ENCODE measurements around the gene THBS3. TPM values are rescaled to one million over a fixed set of nuclear protein-coding genes. Genes with fewer than 3 reads are reported as not detected.

Gene THBS3
- total RNA-seq, 1 donor from 2014 or later: 5.7 TPM

DNA sequence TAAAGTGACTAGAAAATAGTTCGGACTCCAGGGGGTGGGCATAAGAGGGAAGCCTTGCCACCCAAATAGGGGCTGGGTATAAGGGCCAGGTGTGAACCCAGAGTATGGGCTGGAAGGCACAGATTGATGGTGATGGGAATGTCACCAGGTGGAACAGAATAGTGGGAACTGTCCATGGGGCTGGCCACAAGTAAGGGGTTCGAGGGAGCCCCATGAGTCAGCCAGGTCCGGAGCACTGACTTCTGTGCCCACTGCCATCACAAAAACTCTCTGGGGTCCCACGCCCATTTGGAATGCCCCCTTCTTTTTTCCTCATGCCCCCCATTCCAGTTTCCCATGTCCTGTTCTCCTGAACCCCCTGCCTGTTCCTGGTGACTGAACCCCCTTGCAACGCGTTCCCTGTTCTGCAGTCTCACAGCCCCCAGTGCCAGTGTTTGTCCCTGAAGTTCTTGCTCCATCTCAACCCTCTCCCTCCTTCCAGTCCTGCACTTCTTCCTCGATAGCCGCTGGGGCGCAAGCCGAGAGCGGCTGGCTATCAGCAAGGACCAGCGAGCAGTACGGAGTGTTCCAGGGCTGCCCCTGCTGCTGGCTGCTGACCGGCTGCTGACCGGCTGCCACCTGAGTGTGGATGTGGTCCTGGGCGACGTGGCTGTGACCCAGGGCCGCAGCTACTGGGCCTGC lies 26.2 kb downstream of the THBS3 start:
- no peak for ATAC-seq
- no peak for DNase-seq (ENCODE audit: missing footprints)
- intact Hi-C loops (cut with DNase I): no loop called here

DNA sequence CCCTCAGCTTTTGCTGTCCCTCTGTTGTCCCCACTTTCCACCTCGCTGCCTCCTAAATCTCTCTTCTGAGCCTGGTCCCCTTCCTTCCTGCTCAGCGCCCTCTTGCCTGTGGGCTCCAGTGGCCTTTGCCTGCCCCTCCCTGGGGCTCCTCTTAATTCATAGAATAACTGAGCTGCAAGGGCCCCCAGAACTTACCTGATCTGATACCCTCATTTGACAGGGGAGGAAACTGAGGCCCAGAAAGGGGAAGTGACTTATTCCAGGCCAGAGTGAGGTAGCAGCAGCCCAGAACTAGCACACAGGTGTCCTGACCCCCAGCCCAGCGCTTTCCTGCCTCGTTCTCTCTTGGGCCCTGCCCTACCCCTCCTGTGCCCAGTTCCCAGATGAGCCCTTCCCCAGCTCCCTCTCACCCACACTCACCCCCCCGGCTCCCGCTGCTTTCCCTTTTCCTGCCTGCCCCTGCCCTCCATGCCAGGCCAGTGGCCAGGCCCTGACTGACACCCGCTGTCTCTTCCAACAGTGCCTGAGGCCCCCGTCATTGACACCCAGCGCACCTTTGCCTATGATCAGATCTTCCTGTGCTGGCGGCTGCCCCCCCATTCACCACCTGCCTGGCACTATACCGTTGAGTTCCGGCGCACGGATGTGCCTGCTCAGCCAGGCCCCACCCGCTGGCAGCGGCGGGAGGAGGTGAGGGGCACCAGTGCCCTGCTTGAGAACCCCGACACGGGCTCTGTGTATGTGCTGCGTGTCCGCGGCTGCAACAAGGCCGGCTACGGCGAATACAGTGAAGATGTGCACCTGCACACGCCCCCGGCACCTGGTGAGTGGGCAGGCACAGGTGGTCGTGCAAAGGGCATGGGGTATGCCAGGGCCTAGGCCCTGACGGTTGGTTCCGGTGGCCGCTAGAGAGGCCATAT lies 28.3 kb downstream of the THBS3 start:
- intact Hi-C loops (cut with DNase I): no loop called here
- no peak for ATAC-seq
- DNase-seq (ENCODE audit: missing footprints): no peak

DNA sequence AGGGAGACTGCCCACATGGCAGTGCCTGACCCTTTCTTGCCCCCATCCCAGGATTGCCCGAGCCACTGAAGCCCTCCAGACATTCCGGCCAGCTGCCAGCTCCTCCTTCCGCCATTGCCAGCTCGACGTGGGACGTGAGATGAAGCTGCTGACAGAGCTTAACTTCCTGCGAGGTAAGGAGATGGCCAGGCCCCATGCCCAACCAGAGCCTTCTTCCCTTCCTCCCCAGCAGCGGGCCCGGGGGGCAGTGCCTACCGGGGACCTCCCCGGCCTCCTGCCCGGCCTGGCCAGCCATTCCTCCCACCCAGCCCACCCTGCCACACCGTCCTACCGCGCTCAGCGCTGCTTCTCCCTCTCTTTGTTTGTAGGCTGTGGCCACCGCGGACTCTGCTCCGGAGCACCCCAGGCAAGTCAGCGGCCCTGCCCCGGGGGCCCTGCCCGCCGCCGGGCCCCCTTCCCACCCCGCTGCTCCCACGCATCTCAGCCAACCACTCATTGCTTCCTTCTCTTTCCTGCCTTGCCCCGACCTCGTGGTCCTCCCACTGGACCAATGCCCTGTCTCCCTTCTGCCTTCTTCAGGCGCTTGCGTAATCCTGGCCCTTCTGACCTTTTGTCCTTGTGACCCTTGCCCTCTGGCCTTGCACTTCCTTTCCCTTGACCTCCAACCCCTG lies 29.1 kb downstream of the THBS3 start:
- ATAC-seq (no peak), DNase-seq (ENCODE audit: missing footprints) (no peak)
- intact Hi-C loops (cut with DNase I): no loop called here

DNA sequence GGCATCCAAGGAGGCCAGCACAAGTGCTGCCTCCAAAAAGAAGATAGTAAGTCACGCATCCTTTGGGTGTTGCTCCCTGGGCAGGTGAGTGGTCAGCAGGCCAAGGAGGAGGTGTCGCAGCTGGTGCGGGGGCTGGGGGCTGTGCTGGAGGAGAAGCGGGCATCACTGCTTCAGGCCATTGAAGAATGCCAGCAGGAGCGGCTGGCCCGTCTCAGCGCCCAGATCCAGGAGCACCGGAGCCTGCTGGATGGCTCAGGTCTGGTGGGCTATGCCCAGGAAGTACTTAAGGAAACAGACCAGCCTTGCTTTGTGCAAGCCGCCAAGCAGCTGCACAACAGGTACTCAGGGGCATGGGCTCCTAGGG lies 29.8 kb downstream of the THBS3 start:
- no peak for ATAC-seq
- no peak for DNase-seq (ENCODE audit: missing footprints)
- intact Hi-C loops (cut with DNase I): loop anchor here (2.0 kb wide), 1 partner anchor 49 kb away; no protein-coding TSS in a partner anchor

DNA sequence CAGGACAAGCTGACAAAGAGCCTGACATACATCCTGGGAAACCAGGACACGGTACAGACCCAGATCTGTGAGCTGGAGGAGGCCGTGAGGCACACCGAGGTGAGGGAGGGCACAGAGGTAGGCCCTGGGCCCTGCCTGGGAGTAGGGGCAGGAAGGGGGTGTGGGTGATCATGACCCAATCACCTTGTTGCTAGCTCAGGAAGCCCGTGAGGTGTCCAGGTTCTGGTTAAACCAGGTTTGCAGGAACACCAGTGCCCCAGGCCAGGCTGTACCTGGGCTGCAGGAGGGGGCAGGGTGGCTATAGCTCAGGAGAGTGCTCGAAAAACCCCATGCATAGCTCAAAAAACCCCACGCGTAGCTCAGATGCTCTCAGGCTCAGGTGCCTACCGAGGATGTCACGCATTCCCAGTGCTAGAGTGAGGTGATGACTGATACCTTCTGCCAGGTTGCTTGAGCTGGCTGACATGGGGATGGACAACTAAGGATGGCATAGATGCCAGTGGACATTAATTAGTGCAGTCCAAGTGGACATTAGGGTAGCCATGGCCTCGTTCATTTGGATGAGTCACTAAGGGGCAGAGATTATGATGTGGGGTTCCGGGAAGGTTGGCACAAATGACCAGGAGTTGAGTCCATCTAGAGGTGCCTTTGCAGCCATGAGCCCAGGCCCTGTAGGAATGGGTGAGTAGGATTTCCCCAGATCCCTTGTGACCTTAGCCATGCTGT lies 30.3 kb downstream of the THBS3 start:
- DNase-seq (ENCODE audit: missing footprints) (no peak), ATAC-seq (no peak)
- intact Hi-C loops (cut with DNase I): loop anchor here (2.0 kb wide), 1 partner anchor 49 kb away; no protein-coding TSS in a partner anchor

DNA sequence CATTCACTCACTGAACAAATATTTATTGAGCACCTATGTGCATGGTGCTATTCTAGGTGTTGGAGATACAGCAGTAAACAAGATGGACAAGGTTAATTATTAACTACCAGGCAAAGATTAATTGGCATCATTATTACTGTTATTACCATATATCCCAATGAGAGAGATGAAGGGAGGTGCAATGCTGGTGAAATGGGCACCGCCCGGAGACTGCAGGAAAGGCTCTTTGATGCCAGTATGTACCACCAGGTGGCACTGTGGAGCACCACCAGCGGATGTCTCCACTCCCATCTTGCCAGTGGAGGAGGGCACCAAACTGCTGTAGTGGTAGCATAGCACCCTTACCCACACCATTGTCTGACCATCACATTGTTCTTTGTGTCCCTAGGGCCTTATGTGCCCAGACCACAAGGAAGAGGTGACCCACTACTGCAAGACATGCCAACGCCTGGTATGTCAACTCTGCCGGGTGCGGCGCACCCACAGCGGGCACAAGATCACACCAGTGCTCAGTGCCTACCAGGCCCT lies 31.1 kb downstream of the THBS3 start:
- peak; percentile 91 for DNase-seq (ENCODE audit: missing footprints)
- peak; percentile 57 for ATAC-seq
- intact Hi-C loops (cut with DNase I): loop anchor here (2.0 kb wide), 1 partner anchor 50 kb away; no protein-coding TSS in a partner anchor

DNA sequence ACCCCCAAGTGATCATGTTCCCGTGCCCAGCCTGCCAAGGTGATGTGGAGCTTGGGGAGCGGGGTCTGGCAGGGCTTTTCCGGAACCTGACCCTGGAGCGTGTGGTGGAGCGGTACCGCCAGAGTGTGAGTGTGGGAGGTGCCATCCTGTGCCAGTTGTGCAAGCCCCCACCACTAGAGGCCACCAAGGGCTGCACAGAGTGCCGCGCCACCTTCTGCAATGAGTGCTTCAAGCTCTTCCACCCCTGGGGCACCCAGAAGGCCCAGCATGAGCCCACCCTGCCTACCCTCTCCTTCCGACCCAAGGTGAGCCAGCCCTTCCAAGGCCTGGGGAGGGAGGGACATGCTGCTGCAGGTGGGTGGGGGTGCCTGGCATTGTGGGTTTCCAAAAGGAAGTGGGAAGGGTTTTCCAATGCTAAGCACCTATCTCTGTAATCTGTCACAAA lies 31.7 kb downstream of the THBS3 start:
- intact Hi-C loops (cut with DNase I): loop anchor here (2.0 kb wide), 1 partner anchor 51 kb away; no protein-coding TSS in a partner anchor
- no peak for ATAC-seq

DNA sequence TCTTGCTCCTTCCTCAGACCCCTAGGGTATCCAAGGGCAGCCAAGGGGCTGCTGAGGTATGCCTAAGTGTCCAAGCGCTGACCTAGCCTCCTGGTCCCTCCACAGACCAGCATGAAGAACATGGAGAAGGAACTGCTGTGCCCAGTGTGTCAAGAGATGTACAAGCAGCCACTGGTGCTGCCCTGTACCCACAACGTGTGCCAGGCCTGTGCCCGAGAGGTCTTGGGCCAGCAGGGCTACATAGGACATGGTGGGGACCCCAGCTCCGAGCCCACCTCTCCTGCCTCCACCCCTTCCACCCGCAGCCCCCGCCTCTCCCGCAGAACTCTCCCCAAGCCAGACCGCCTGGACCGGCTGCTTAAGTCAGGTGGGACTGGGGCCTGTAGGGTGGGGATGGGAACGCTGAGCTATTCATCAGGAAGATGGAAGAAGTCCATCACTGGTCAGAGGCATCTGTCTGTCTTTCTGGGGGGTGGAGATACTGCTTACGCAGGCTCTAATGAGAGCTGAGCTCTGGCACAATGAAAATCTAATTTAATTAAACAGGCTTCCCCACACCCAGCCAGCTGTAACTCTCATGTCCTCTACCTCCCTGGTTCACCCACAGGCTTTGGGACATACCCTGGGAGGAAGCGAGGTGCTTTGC lies 32.3 kb downstream of the THBS3 start:
- ATAC-seq: no peak
- intact Hi-C loops (cut with DNase I): no loop called here
- no peak for DNase-seq (ENCODE audit: missing footprints)

More for the DNA sequence above, 31.7 kb downstream of the THBS3 start:
- DNase-seq (ENCODE audit: missing footprints): no peak

DNA sequence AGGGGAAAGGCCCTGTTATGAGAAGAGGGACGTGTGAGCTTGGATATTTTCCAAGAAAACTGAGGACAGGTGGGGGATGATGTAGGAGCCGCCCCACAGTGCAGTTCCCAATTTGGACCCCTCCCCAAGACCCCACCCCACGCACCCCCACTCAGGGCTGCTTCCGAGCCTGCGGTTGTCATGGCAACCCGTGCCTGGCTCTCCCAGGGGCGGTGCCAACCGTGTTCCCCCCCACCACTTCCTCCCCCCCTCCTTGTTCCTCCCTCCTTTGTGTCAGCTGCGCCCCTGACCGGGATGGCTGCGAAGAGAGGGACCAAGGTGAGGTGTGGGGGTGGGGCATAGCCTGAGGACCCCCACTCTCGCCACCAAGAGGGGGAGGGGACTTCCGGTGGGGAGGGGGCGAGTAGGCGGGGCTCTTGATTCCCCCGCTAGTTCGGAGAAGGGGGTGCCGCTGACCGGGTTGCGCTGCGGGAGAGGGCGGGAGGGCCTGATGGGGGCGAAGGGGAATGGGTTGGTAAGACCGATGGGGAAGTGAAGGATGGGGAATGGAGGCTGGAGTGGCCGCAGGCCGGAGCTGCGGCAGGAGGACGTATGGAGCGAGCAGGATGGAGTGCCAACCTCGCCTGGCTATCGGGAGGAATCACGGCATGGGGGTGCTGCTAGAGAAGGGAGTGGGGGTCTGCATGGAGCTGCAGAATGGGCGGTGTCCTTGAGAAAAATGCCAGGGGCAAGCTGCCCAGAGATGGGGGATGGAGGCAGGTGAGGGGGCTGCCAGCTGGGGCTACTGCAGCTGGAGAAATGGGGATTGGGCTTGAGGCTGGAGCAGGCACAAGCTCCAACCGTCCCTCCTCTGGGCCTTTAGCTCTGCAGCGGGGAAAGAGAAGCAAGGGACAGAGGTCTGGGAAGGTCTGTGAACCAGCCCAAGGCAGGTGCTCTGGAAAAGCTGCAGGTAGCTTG lies 33.1 kb downstream of the THBS3 start:
- ATAC-seq: no peak
- no peak for DNase-seq (ENCODE audit: missing footprints)
- intact Hi-C loops (cut with DNase I): no loop called here

DNA sequence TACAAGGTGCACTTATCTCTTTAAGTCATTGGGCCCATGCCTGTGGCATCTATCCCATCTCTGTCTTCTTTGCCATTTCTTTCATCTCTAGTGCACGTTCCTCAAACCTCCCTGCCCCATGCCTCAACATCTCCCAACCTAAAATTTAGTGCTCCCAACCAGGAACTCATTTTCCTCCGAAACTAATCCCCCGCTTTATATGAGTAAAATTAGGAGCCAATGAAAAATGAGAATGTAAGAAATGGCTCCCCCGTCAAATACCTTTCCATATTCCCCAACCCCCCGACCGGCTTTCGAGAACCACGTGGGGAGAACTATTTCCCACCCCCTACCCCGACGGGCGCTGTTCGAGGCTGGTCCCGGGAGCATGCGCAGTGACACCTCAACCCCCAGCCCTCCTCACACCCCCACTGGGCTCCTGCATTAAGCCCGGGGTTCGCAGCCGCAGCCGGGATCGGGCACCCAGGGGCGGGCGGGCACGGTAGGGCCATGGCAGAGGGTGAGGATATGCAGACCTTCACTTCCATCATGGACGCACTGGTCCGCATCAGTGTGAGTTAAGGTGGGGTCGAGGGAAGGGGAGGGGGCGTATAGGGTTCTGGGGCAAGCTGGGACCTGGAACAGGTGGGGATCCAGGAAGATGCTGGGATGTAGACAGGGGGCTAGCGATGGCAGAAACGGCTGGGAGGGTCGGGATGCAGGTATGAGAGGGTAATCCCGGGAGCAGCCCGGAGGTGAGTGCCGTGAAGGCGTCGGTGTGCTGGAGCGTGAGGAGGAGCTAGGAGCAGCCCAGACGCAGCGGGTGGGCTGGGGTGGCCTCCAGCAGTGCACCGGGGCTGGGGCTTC lies 34.0 kb downstream of the THBS3 start, which contains the start of gene TRIM46:
TSS of gene TRIM46 (plus strand) at position 372 of the 846 bp plus-strand sequence. CDS start at position 490, 118 bp downstream.
- intact Hi-C loops (cut with DNase I): no loop called here
- DNase-seq (ENCODE audit: missing footprints) (no peak), ATAC-seq (no peak)

DNA sequence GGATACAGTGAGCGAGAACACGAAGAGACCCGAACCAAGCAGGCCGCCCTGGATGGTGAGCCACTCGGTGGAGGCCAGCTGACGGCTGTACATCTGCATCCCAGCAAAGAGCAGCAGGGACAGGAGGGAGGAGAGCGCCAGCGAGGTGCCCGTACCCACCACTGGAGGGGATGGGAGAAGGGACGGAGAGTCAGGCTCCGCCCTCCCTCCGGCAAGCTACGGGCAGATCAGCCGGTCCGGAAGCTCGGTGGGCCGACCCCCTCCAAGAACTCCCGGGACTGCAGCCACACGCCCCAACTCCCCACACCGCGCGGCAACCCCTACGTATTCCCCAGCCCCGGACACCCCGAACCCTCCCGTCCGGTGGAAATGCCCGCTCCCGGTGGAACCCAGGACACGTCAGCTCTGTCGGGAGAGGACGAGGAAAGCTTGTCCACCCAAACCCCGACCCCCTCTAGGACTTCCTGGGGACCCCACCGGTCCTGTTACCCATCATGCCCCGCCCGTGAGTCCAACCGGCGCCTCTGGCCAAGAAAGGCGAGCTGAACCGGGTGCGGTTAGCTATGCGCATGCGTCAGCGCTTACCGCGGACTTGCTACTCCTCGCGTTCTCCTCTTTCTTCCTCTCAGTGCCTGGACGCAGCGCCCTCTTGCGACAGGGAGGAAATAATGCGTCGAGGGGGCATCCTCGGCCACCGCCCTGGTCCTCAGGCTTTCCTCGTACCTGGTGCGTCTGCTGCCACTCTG lies 34.8 kb downstream of the THBS3 start, which contains the start of gene KRTCAP2:
TSS of gene KRTCAP2 (minus strand) at position 573 of the 746 bp plus-strand sequence. CDS start at position 493, 80 bp downstream.
- ATAC-seq (peak; percentile 86), DNase-seq (ENCODE audit: missing footprints) (peak; percentile 98)
- intact Hi-C loops (cut with DNase I): no loop called here

DNA sequence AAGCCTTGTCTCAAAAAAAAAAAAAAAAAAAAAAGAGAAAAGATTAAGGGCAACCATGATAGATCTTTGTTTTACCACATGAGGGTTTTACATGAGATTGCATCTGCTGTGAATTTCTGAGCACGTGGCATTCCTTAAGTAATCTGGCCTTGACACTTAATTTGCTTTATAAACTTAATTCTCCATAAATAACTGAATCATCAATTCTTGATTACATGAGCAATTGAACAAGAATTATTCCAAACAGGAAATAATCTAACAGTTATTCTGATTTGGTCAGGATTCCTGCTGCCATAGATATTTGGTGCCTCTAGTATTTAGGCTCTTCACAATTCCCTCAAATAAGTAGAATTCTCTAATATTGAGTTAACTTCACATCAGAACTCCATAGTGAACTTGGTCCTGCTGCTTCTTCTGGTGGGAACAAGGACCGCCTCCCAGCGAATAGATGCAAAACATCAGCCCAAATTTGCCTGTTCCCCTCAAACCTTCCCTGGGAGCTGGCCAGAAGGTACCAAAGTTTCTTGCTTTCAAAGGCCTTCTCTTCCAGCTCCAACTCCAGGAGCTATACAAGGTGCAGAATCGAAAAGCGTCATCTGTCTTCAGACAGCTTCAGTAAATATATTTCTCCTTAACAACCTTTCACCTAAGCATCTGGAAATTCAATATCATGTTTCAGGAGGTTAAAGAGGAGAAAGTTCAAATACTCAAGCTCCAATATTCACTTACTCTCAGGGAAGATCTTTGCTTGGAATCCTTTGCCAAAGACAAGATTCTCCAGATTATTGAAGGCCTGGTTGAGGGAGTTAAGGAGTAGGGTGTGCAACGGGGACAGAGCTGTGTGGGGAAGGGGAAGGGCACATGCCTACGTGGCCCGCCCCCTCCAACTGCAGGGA lies 35.6 kb downstream of the THBS3 start:
- intact Hi-C loops (cut with DNase I): no loop called here
- ATAC-seq (no peak), DNase-seq (ENCODE audit: missing footprints) (no peak)

DNA sequence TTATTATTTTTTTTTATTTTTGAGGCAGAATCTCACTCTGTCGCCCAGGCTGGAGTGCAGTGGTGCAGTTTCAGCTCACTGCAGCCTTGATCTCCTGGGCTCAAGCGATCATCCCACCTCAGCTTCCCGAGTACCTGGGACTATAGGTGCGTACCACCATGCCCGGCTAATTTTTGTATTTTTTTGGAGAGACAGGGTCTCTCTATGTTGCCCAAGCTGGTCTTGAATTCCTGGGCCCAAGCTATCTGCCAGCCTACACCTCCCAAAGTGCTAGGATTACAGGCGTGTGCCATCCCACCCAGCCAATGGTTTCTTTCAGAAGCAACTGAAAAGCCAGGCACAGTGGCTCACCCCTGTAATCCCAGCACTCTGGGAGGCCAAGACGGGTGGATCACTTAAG lies 36.9 kb downstream of the THBS3 start:
- DNase-seq (ENCODE audit: missing footprints) (no peak), ATAC-seq (no peak)
- intact Hi-C loops (cut with DNase I): no loop called here

DNA sequence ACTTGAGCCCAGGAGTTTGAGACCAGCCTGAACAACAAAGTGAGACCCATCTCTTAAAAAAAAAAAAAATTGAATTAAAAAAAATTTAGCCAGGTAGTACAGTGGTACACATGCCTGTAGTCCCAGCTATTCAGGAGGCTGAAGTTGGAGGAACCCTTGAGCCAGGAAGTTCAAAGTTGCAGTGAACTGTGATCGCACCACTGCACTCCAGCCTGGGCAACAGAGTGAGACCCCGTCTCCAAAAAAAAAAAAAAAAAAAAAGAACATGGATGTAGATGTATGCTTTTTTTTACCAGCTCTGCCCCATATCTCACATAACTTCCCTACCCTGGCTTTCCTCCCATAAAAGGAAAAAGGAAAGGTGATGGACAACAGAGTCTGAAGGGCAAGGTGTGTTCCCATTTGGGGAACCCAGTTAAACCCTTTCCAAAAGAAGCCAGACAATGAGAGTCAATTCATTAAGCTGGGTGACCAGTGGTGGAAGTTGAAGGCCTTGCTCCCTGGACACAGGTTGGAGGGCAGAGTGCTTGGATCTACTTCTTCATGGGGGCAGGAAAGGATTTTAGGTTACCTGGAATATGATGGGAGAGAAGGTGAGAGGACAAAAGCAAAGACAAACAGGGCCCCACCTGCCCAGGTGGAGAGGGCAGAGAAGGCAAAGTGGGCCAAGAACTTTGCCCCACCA lies 37.5 kb downstream of the THBS3 start:
- no peak for DNase-seq (ENCODE audit: missing footprints)
- intact Hi-C loops (cut with DNase I): no loop called here
- ATAC-seq: no peak
